Measurements from ENCODE around the gene INTS1.

INTS1 gene

GRCh38 chr7:1441615-1442354, 62.4 kb downstream of the INTS1 start:
- Histone ChIP-seq H3K9me2 (replicated peaks; ENCODE audit: insufficient read depth, low read length) (no peaks in the 10 kb centered on the region), H3K4me2 (ENCODE audit: low read depth, low read length) (no peak overlapping the region), H2AFZ (ENCODE audit: low read length) (no peak overlapping the region), H3K9me3 (replicated peaks; ENCODE audit: insufficient read depth, low read length) (no peaks in the 10 kb centered on the region), H3K4me3 (ENCODE audit: low read length) (no peak overlapping the region), H3F3A (ENCODE audit: insufficient read depth, low read length) (no peaks in the 10 kb centered on the region), H3K9ac (ENCODE audit: low read length) (no peak overlapping the region), H3K79me2 (ENCODE audit: low read length) (no peaks in the 10 kb centered on the region), H3K27ac (ENCODE audit: low read length) (no peak overlapping the region), H3K27me3 (replicated peaks; ENCODE audit: insufficient read depth, low read length) (peaks cover 11% of the 10 kb centered on the region), H3K36me3 (replicated peaks; ENCODE audit: insufficient read depth, low read length) (no peaks in the 10 kb centered on the region), H3K4me1 (ENCODE audit: low read length) (no peaks in the 10 kb centered on the region), H4K20me1 (ENCODE audit: insufficient read depth, low read length) (no peaks in the 10 kb centered on the region)
- no peak for DNase-seq
- no peak for TF ChIP-seq EZH2phosphoT487 (IDR thresholded peaks at IDR 0.05; ENCODE audit: low read length)
- no peak for TF ChIP-seq CTCF (IDR thresholded peaks at IDR 0.05; ENCODE audit: low read length)
- TF ChIP-seq EZH2 (optimal IDR thresholded peaks at IDR 0.05; ENCODE audit: low read depth, low read length) = no peak

GRCh38 chr7:1440620-1441019, 63.6 kb downstream of the INTS1 start:
- Histone ChIP-seq H3K9me2 (replicated peaks; ENCODE audit: insufficient read depth, low read length) (no peaks in the 10 kb centered on the region), H3K9ac (ENCODE audit: low read length) (no peak overlapping the region), H3K4me3 (ENCODE audit: low read length) (no peak overlapping the region), H3K4me2 (ENCODE audit: low read depth, low read length) (no peak overlapping the region), H3K9me3 (replicated peaks; ENCODE audit: insufficient read depth, low read length) (no peaks in the 10 kb centered on the region), H3K4me1 (ENCODE audit: low read length) (no peaks in the 10 kb centered on the region), H3K79me2 (ENCODE audit: low read length) (no peaks in the 10 kb centered on the region), H3K36me3 (replicated peaks; ENCODE audit: insufficient read depth, low read length) (no peaks in the 10 kb centered on the region), H4K20me1 (ENCODE audit: insufficient read depth, low read length) (no peaks in the 10 kb centered on the region), H3K27me3 (replicated peaks; ENCODE audit: insufficient read depth, low read length) (peaks cover 18% of the 10 kb centered on the region), H3K27ac (ENCODE audit: low read length) (no peak overlapping the region), H3F3A (ENCODE audit: insufficient read depth, low read length) (no peaks in the 10 kb centered on the region), H2AFZ (ENCODE audit: low read length) (no peak overlapping the region)
- no peak for DNase-seq
- TF ChIP-seq EZH2phosphoT487 (IDR thresholded peaks at IDR 0.05; ENCODE audit: low read length) = no peak
- no peak for TF ChIP-seq EZH2 (optimal IDR thresholded peaks at IDR 0.05; ENCODE audit: low read depth, low read length)
- TF ChIP-seq CTCF (IDR thresholded peaks at IDR 0.05; ENCODE audit: low read length) = no peak

GRCh38 chr7:1439373-1440363, 64.5 kb downstream of the INTS1 start:
- no peak for TF ChIP-seq EZH2phosphoT487 (IDR thresholded peaks at IDR 0.05; ENCODE audit: low read length)
- 0 out of 2 replicates have a peak, but pooled peaks have one; percentile 14 for TF ChIP-seq CTCF (IDR thresholded peaks at IDR 0.05; ENCODE audit: low read length)
- TF ChIP-seq EZH2 (optimal IDR thresholded peaks at IDR 0.05; ENCODE audit: low read depth, low read length) = no peak
- H2AFZ ChIP-seq (ENCODE audit: low read length) = no peak overlapping the region
- no peak overlapping the region for H3K4me3 ChIP-seq (ENCODE audit: low read length)
- H4K20me1 ChIP-seq (ENCODE audit: insufficient read depth, low read length) = no peaks in the 10 kb centered on the region
- no peaks in the 10 kb centered on the region for H3K9me2 ChIP-seq (replicated peaks; ENCODE audit: insufficient read depth, low read length)
- no peaks in the 10 kb centered on the region for H3K36me3 ChIP-seq (replicated peaks; ENCODE audit: insufficient read depth, low read length)
- H3K27ac ChIP-seq (ENCODE audit: low read length) = no peak overlapping the region
- no peaks in the 10 kb centered on the region for H3K4me1 ChIP-seq (ENCODE audit: low read length)
- no peak overlapping the region for H3K4me2 ChIP-seq (ENCODE audit: low read depth, low read length)
- H3F3A ChIP-seq (ENCODE audit: insufficient read depth, low read length) = no peaks in the 10 kb centered on the region
- H3K27me3 ChIP-seq (replicated peaks; ENCODE audit: insufficient read depth, low read length) = peaks cover 25% of the 10 kb centered on the region
- DNase-seq = no peak
- no peaks in the 10 kb centered on the region for H3K9me3 ChIP-seq (replicated peaks; ENCODE audit: insufficient read depth, low read length)
- H3K9ac ChIP-seq (ENCODE audit: low read length) = no peak overlapping the region
- no peaks in the 10 kb centered on the region for H3K79me2 ChIP-seq (ENCODE audit: low read length)

All from MM.1S (cell line).